Measurements from ENCODE around the gene ASIC2. TPM values are rescaled to one million over a fixed set of nuclear protein-coding genes. Genes with fewer than 3 reads are reported as not detected.

The ASIC2 gene
- total RNA-seq, 2 experiments from 2014 or later, result not detected

GRCh38 chr17:33124871-33125551, 168.1 kb downstream of the ASIC2 start:
- Mint-ChIP-seq H3K27ac (no peak overlapping the region), H3K4me3 (no peak overlapping the region), H3K9me3 (no peaks in the 10 kb centered on the region), H3K4me1 (ENCODE audit: low read depth) (no peaks in the 10 kb centered on the region), H3K36me3 (ENCODE audit: low read depth) (no peaks in the 10 kb centered on the region), H3K27me3 (peaks cover 11% of the 10 kb centered on the region)
- CTCF ChIA-PET, result no interaction called here
- ATAC-seq, result no peak
- POLR2A ChIA-PET, result interaction anchor here (0.6 kb wide), 1 partner anchor 1352 kb away, joined by 3 read pairs; no protein-coding TSS in a partner anchor
- intact Hi-C loops (cut with micrococcal nuclease), result no loop called here
- no peak for TF ChIP-seq CTCF (IDR thresholded peaks at IDR 0.05)
- DNase-seq, result no peak

DNA sequence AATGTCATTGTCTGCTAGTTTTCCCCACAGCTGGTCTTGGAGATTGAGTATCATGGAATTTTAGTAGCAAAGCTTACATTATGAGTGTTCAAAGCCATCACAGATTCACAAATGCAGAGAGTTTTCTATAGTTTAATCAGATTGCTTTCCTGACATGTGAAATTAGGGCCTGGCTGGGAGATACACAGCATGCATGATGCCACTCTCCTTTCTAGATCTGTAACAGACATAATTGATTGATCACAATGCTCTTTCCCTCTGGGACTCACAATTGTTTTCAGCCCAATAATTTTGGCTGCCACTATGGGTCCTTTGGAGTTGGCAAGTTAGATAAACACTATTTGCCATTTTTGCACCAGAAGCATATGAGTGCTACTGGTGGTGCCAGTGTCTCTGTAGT, 168.9 kb downstream of the ASIC2 start:
- no peaks in the 10 kb centered on the region for H3K4me1 Mint-ChIP-seq (ENCODE audit: low read depth)
- DNase-seq (no peak), ATAC-seq (no peak)
- intact Hi-C loops (cut with micrococcal nuclease), result no loop called here
- no peak overlapping the region for H3K27ac Mint-ChIP-seq
- no peaks in the 10 kb centered on the region for H3K9me3 Mint-ChIP-seq
- H3K4me3 Mint-ChIP-seq, result no peak overlapping the region
- TF ChIP-seq CTCF (IDR thresholded peaks at IDR 0.05), result no peak
- ChIA-PET POLR2A (no interaction called here), CTCF (no interaction called here)
- no peaks in the 10 kb centered on the region for H3K36me3 Mint-ChIP-seq (ENCODE audit: low read depth)
- H3K27me3 Mint-ChIP-seq, result peaks cover 6% of the 10 kb centered on the region

GRCh38 chr17:33121756-33122155, 171.3 kb downstream of the ASIC2 start:
- intact Hi-C loops (cut with micrococcal nuclease), result no loop called here
- no peak overlapping the region for H3K4me3 Mint-ChIP-seq
- no peak overlapping the region for H3K27ac Mint-ChIP-seq
- POLR2A ChIA-PET, result no interaction called here
- no peak for TF ChIP-seq CTCF (IDR thresholded peaks at IDR 0.05)
- DNase-seq (no peak), ATAC-seq (no peak)
- no peaks in the 10 kb centered on the region for H3K4me1 Mint-ChIP-seq (ENCODE audit: low read depth)
- peaks cover 8% of the 10 kb centered on the region for H3K27me3 Mint-ChIP-seq
- CTCF ChIA-PET, result no interaction called here
- no peaks in the 10 kb centered on the region for H3K36me3 Mint-ChIP-seq (ENCODE audit: low read depth)
- H3K9me3 Mint-ChIP-seq, result no peaks in the 10 kb centered on the region

- Mint-ChIP-seq H3K4me1 (ENCODE audit: low read depth) (no peaks in the 10 kb centered on the region), H3K9me3 (no peaks in the 10 kb centered on the region), H3K27ac (no peak overlapping the region), H3K36me3 (ENCODE audit: low read depth) (no peaks in the 10 kb centered on the region), H3K27me3 (peaks cover 8% of the 10 kb centered on the region), H3K4me3 (no peak overlapping the region)
- POLR2A ChIA-PET, result no interaction called here
- CTCF ChIA-PET, result no interaction called here
- TF ChIP-seq CTCF (IDR thresholded peaks at IDR 0.05), result no peak
- ATAC-seq, result no peak
- no peak for DNase-seq
- intact Hi-C loops (cut with micrococcal nuclease), result no loop called here
These were observed 171.8 kb downstream of the ASIC2 start for GRCh38 chr17:33121272-33121671.

DNA sequence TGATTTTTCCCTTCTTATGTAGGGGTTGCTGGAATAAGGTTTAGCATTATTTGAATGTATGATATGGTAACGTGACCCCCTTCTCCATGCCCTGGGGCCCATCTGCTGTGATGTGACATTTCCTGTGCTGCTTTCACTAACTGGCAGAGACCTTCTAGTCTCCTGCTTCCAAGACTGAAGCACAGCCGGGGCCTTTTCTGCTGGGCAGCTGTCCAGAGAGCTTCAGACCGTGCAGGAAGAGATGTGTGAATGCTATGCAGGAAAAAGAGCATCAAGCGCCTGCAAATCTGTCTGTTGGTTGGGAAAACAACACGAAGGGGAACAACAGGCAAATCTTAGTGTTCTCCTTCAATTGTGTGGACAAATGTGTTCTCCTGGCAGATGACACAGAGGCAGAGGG, 173.0 kb downstream of the ASIC2 start:
- no peaks in the 10 kb centered on the region for H3K9me3 Mint-ChIP-seq
- H3K27me3 Mint-ChIP-seq, result peaks cover 8% of the 10 kb centered on the region
- intact Hi-C loops (cut with micrococcal nuclease), result no loop called here
- ATAC-seq, result no peak
- no peaks in the 10 kb centered on the region for H3K4me1 Mint-ChIP-seq (ENCODE audit: low read depth)
- H3K36me3 Mint-ChIP-seq (ENCODE audit: low read depth), result no peaks in the 10 kb centered on the region
- H3K27ac Mint-ChIP-seq, result no peak overlapping the region
- ChIA-PET POLR2A (no interaction called here), CTCF (no interaction called here)
- H3K4me3 Mint-ChIP-seq, result no peak overlapping the region
- TF ChIP-seq CTCF (IDR thresholded peaks at IDR 0.05), result no peak
- DNase-seq, result no peak

Measured in activated CD8-positive, alpha-beta T cell treated with anti-CD3 and anti-CD28 coated beads for 36 hours (primary cell).